Omental fat pad (tissue), 4 donors: Measurements from ENCODE around the gene CCDC97. TPM values are rescaled to one million over a fixed set of nuclear protein-coding genes. Genes with fewer than 3 reads are reported as not detected.

Experiments
- ATAC-seq: fragments of 150-250 bp; one replicate; pipeline ENCODE4 v1.9.1; 2016; ENCODE audit warnings: mild to moderate bottlenecking, moderate library complexity; ENCODE audit not compliant: low FRiP score
- DNase-seq: peaks from one replicate; pipeline ENCODE4 v3.0.0-alpha.2; 2019; ENCODE audit warnings: low spot score
- CTCF ChIP-seq, 3 donors: fragments of 450-650 bp; IDR thresholded peaks; one replicate each; pipeline ENCODE4 v1.5.1; 2016 to 2017; ENCODE audit warnings: antibody characterized with exemption in 3 of 3, mild to moderate bottlenecking in 3 of 3, moderate library complexity in 2 of 3
- total RNA-seq, 4 donors: library from RNA; depleted of rRNA; stranded (reverse); fragments of >200 nt; gene quantifications; one replicate each; pipeline ENCODE4 v1.1.0, GENCODE V29; 2016

CCDC97 gene
- total RNA-seq, 4 donors from 2014 or later: 11.8 to 16.6 (median 13.9) TPM

- DNase-seq: no peak
- ATAC-seq: no peak
- no peak for TF ChIP-seq CTCF (IDR thresholded peaks at IDR 0.05)
Observed at GRCh38 chr19:41328157-41328841, 18.3 kb downstream of the CCDC97 start.

- DNase-seq (no peak), ATAC-seq (no peak)
- TF ChIP-seq CTCF (IDR thresholded peaks at IDR 0.05): no peak
Observed at GRCh38 chr19:41328842-41329225, 18.9 kb downstream of the CCDC97 start.

GRCh38 chr19:41330481-41330880 is 20.5 kb downstream of the CCDC97 start:
- no peak for TF ChIP-seq CTCF (IDR thresholded peaks at IDR 0.05)
- ATAC-seq (no peak), DNase-seq (no peak)

- DNase-seq: no peak
- TF ChIP-seq CTCF (IDR thresholded peaks at IDR 0.05): no peak
- no peak for ATAC-seq
Observed at GRCh38 chr19:41330946-41331678, 21.1 kb downstream of the CCDC97 start.

- ATAC-seq (no peak), DNase-seq (no peak)
- no peak for TF ChIP-seq CTCF (IDR thresholded peaks at IDR 0.05)
Observed at GRCh38 chr19:41332000-41332399, 22.0 kb downstream of the CCDC97 start.

- no peak for TF ChIP-seq CTCF (IDR thresholded peaks at IDR 0.05)
- no peak for DNase-seq
- ATAC-seq: no peak
Observed at GRCh38 chr19:41332468-41332867, 22.5 kb downstream of the CCDC97 start.

GRCh38 chr19:41334793-41335192 is 24.8 kb downstream of the CCDC97 start:
- no peak for TF ChIP-seq CTCF (IDR thresholded peaks at IDR 0.05)
- ATAC-seq (no peak), DNase-seq (no peak)
